A549 (cell line): ENCODE data around the gene ADAM12. TPM values are rescaled to one million over a fixed set of nuclear protein-coding genes. Genes with fewer than 3 reads are reported as not detected.
"Not testable (repeated sequence)": the region's sequence is repeated elsewhere in the genome, so short reads cannot be mapped to it uniquely, and the experiment has no call there.

Experiments used
- ATAC-seq, 2 experiments: fragments of 200-7000 bp in 1 of 2; fragments of >200 bp in 1 of 2; cut with Nextera tagmentation in 1 of 2; cut with Tn5 transposase in 1 of 2; 3 replicates each; pipeline versions ENCODE4 v1.8.0 to v1.9.1; 2018 to 2020; ENCODE audit warnings: mild to moderate bottlenecking in 1 of 2, moderate library complexity in 1 of 2
- CTCF ChIA-PET: fragments of 300-600 bp; sonication (Branson Sonifier 250); formaldehyde crosslinking; extraction: SDS; loops from one replicate; lab custom pipeline; 2021; ENCODE audit warnings: antibody characterized with exemption, inconsistent platforms; lab: Yijun Ruan, JAX
- POLR2A ChIA-PET: fragments of 350-600 bp; formaldehyde crosslinking; extraction: SDS; loops from one replicate; lab custom pipeline; 2021; ENCODE audit warnings: antibody characterized with exemption, inconsistent platforms; lab: Yijun Ruan, JAX
- DNase-seq, 2 experiments: peaks; one replicate each; pipeline versions ENCODE4 v3.0.0 to v3.0.0-alpha.2; 2011 to 2016; ENCODE audit warnings: low read depth in 1 of 2, low spot score in 1 of 2
- FAIRE-seq: peaks from 2 replicates; lab custom pipeline; 2011; peaks lifted over from hg19 to GRCh38; lab: Jason Lieb, UNC
- H3K27ac ChIP-seq, 2 experiments: fragments of >200 bp; sonication (Bioruptor Twin); formaldehyde crosslinking; 3 replicates each; pipeline ENCODE4 v1.5.1; 2016 to 2017
- H3K4me1 ChIP-seq: fragments of >200 bp; sonication (Bioruptor Twin); formaldehyde crosslinking; 3 replicates; pipeline ENCODE4 v1.6.1; 2016
- H3K4me2 ChIP-seq: fragments of >200 bp; sonication (Bioruptor Twin); formaldehyde crosslinking; 3 replicates; pipeline ENCODE4 v1.6.1; 2016
- H3K4me3 ChIP-seq: fragments of >200 bp; sonication (Bioruptor Twin); formaldehyde crosslinking; 3 replicates; pipeline ENCODE4 v1.5.1; 2016
- H3K9me3 ChIP-seq: fragments of >200 bp; sonication (Bioruptor Twin); formaldehyde crosslinking; 3 replicates; pipeline ENCODE4 v1.6.1; 2016
- BCL3 ChIP-seq: fragments of >200 bp; sonication (Bioruptor Twin); formaldehyde crosslinking; IDR thresholded peaks from 3 replicates; pipeline ENCODE4 v1.6.1; 2016
- CBX8 ChIP-seq: fragments of 200-600 bp; sonication (generic); IDR thresholded peaks from 2 replicates; pipeline ENCODE4 v1.6.1; 2016
- CHD4 ChIP-seq: fragments of 200-600 bp; sonication (generic); IDR thresholded peaks from 2 replicates; pipeline ENCODE4 v1.6.1; 2016; ENCODE audit warnings: antibody characterized with exemption, mild to moderate bottlenecking, borderline replicate concordance
- EHMT2 ChIP-seq: fragments of 200-600 bp; sonication (generic); IDR thresholded peaks from 2 replicates; pipeline ENCODE4 v1.6.1; 2016; ENCODE audit warnings: antibody characterized with exemption, low read depth, mild to moderate bottlenecking, moderate library complexity
- EP300 ChIP-seq, 2 experiments: fragments of >200 bp; sonication (Bioruptor Twin); formaldehyde crosslinking; IDR thresholded peaks; 2 replicates in 1 of 2; 3 replicates in 1 of 2; pipeline ENCODE4 v1.6.1; 2016 to 2017
- FOSB ChIP-seq: fragments of 250-450 bp; sonication (Bioruptor Pico); IDR thresholded peaks from 2 replicates; pipeline ENCODE4 v1.5.0; 2020; ENCODE audit warnings: mild to moderate bottlenecking, moderate library complexity
- FOXS1 ChIP-seq: fragments of 250-450 bp; sonication (Bioruptor Pico); IDR thresholded peaks from 2 replicates; pipeline ENCODE4 v1.5.0; 2020; ENCODE audit warnings: mild to moderate bottlenecking, moderate library complexity
- HEYL ChIP-seq: fragments of 250-450 bp; sonication (Bioruptor Pico); IDR thresholded peaks from 2 replicates; pipeline ENCODE4 v1.8.0; 2021; ENCODE audit warnings: mild to moderate bottlenecking, moderate library complexity
- JUN ChIP-seq, 2 experiments: fragments of >200 bp; sonication (Bioruptor Twin); formaldehyde crosslinking; IDR thresholded peaks; 2 replicates in 1 of 2; 3 replicates in 1 of 2; pipeline ENCODE4 v1.6.1; 2016 to 2017
- KDM1A ChIP-seq: fragments of 200-600 bp; sonication (generic); IDR thresholded peaks from 2 replicates; pipeline ENCODE4 v1.6.1; 2016; ENCODE audit warnings: low read depth, mild to moderate bottlenecking
- KDM5A ChIP-seq: fragments of 200-600 bp; sonication (generic); IDR thresholded peaks from 2 replicates; pipeline ENCODE4 v1.6.1; 2016; ENCODE audit warnings: antibody characterized with exemption, mild to moderate bottlenecking
- MAX ChIP-seq: IDR thresholded peaks from 2 replicates; pipeline ENCODE4 v1.6.1; 2012
- MAZ ChIP-seq: fragments of 150-350 bp; IDR thresholded peaks from 2 replicates; pipeline ENCODE4 v1.6.1; 2014; ENCODE audit warnings: antibody characterized with exemption, low read depth, low read length, borderline replicate concordance
- MYC ChIP-seq: IDR thresholded peaks from 2 replicates; pipeline ENCODE4 v1.6.1; 2012; ENCODE audit warnings: mild to moderate bottlenecking, inconsistent platforms, low read length, improper control_type of control experiment, borderline replicate concordance
- NPAS2 ChIP-seq: fragments of 250-450 bp; sonication (Bioruptor Pico); IDR thresholded peaks from 2 replicates; pipeline ENCODE4 v1.8.0; 2022; ENCODE audit warnings: mild to moderate bottlenecking, moderate library complexity, borderline replicate concordance
- NR3C1 ChIP-seq: fragments of >200 bp; sonication (Bioruptor Twin); formaldehyde crosslinking; IDR thresholded peaks from 3 replicates; pipeline ENCODE4 v1.6.1; 2017
- POLR2AphosphoS2 ChIP-seq: conservative IDR thresholded peaks from 2 replicates; pipeline ENCODE4 v1.6.1; 2012; ENCODE audit warnings: low read length, improper control_type of control experiment, inconsistent platforms
- RAD21 ChIP-seq, 2 experiments: fragments of >200 bp in 1 of 2; sonication (Bioruptor Twin) in 1 of 2; formaldehyde crosslinking in 1 of 2; IDR thresholded peaks in 1 of 2; conservative IDR thresholded peaks in 1 of 2; 2 replicates in 1 of 2; 3 replicates in 1 of 2; pipeline ENCODE4 v1.6.1; 2012 to 2018; ENCODE audit warnings: inconsistent platforms in 1 of 2
- RCOR1 ChIP-seq: fragments of 150-350 bp; IDR thresholded peaks from 2 replicates; pipeline ENCODE4 v1.6.1; 2014; ENCODE audit warnings: antibody characterized with exemption, low read length, low read depth
- RNF2 ChIP-seq: fragments of 200-600 bp; sonication (generic); IDR thresholded peaks from 2 replicates; pipeline ENCODE4 v1.6.1; 2016; ENCODE audit warnings: low read depth, mild to moderate bottlenecking, antibody characterized with exemption, moderate library complexity, borderline replicate concordance
- SREBF2 ChIP-seq: fragments of 450-650 bp; IDR thresholded peaks from 2 replicates; pipeline ENCODE4 v1.6.1; 2014; ENCODE audit warnings: mild to moderate bottlenecking, moderate library complexity
- TFCP2L1 ChIP-seq: fragments of 250-450 bp; sonication (Bioruptor Pico); IDR thresholded peaks from 2 replicates; pipeline ENCODE4 v1.5.0; 2021; ENCODE audit warnings: mild to moderate bottlenecking
- TP53 ChIP-seq: fragments of 250-450 bp; sonication (Bioruptor Pico); IDR thresholded peaks from 2 replicates; pipeline ENCODE4 v1.5.0; 2021; ENCODE audit warnings: mild to moderate bottlenecking, moderate library complexity
- ZC3H11A ChIP-seq: fragments of 450-650 bp; IDR thresholded peaks from 2 replicates; pipeline ENCODE4 v1.6.1; 2014; ENCODE audit warnings: antibody characterized with exemption, mild to moderate bottlenecking
- ZNF302 ChIP-seq: fragments of 250-450 bp; sonication (Bioruptor Pico); IDR thresholded peaks from 2 replicates; pipeline ENCODE4 v1.9.0; 2021; ENCODE audit warnings: inconsistent platforms, mild to moderate bottlenecking, moderate library complexity
- ZSCAN20 ChIP-seq: fragments of 250-450 bp; sonication (Bioruptor Pico); IDR thresholded peaks from 2 replicates; pipeline ENCODE4 v1.8.0; 2022; ENCODE audit warnings: mild to moderate bottlenecking, moderate library complexity
- WGBS: methylation state at CpG from one replicate; pipeline ENCODE4 v1.1.6; 2017; ENCODE audit errors: missing lambda C conversion rate; 5-methylcytosine and 5-hydroxymethylcytosine counted together
- polyA plus RNA-seq, 4 experiments: library from polyadenylated mRNA; depleted of rRNA in 3 of 4; stranded (reverse); fragments of >200 nt; fragmentation: RNase III in 1 of 4; extraction: RNeasy Plus Mini Kit Qiagen cat#74134 plus additional on column Dnase treatment in 1 of 4; gene quantifications; 2 replicates in 3 of 4; 3 replicates in 1 of 4; pipeline ENCODE4 v1.2.3, GENCODE V29; 2011 to 2017

ADAM12 gene
- polyA plus RNA-seq, 2 of the 4 experiments (the other 2 are of a cell fraction) = 1.6 to 4.8 TPM

DNA sequence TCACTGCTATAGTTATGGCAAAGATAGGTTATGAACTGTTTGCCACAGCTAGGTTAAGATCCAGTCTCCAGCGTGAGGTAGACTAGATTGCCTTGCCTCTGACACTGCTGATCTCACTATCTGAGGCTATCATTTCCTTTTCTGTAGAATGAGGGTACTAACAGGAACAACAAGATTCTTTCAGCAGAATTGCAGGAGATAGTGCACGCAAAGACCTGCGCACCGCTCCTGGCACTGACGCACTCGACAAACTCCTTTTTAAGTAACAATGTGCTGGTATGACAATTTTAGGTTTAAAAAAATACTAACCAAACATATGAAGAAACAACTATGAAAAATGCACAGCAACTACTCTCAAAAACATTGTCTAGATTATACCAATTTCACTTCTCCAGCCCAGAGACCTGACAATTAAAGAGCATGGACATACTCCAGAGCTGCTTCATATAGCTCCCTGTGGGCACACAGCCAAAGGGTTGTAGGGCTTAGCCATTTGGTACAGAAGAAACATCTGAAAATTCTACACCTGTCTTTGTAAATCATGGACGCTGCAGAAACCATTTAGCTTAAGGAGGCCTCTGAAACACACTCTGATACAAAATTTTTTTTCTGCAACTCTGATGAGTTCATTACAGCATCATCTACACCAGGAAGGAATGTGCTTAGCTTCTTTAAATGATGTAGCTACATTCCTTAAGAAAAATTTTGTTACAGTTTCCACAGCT lies 7.8 kb downstream of the ADAM12 start:
- Histone ChIP-seq H3K9me3 (peaks cover 30% of the 10 kb centered on the region), H3K4me2 (no peak overlapping the region), H3K4me3 (no peak overlapping the region), H3K4me1 (no peaks in the 10 kb centered on the region), H3K27ac (no peak overlapping the region)
- ATAC-seq (no peak), DNase-seq (no peak), FAIRE-seq (no peak)
- TF ChIP-seq ZC3H11A (no peak), TP53 (CRISPR knock-in tag) (no peak)
- POLR2A ChIA-PET = no interaction called here
- CTCF ChIA-PET = interaction anchor here (1.3 to 2.1 kb wide), 6 partner anchors 12 to 402 kb away, joined by 4 to 11 read pairs (median 4); no protein-coding TSS in a partner anchor
- 80% methylated on average over 7 of the region's 7 CpGs for WGBS

- DNase-seq = not testable (repeated sequence)
These were observed 9.1 kb downstream of the ADAM12 start for GRCh38 chr10:126379166-126379565.

GRCh38 chr10:126376956-126377355 lies 11.3 kb downstream of the ADAM12 start:
- ChIA-PET POLR2A (no interaction called here), CTCF (interaction anchor here (1.1 to 2.2 kb wide), 3 partner anchors 10 to 443 kb away, joined by 3 to 8 read pairs (median 7); no protein-coding TSS in a partner anchor)
- ATAC-seq (no peak), DNase-seq (no peak), FAIRE-seq (no peak)
- peaks cover 28% of the 10 kb centered on the region; the same call in 2 of the 3 replicates for H3K9me3 ChIP-seq
- WGBS = 18% methylated on average over 2 of the region's 2 CpGs
- TF ChIP-seq ZSCAN20 (CRISPR knock-in tag) (no peak), FOSB (CRISPR knock-in tag) (no peak), POLR2AphosphoS2 (no peak), NR3C1 (no peak), RCOR1 (no peak), RNF2 (no peak), ZNF302 (CRISPR knock-in tag) (no peak), SREBF2 (no peak), KDM1A (no peak), FOXS1 (CRISPR knock-in tag) (no peak), HEYL (CRISPR knock-in tag) (no peak), EP300 (IDR thresholded peaks at IDR 0.05) (no peak), NPAS2 (CRISPR knock-in tag) (no peak), MYC (no peak), CHD4 (no peak), CBX8 (no peak), TP53 (CRISPR knock-in tag) (no peak), EHMT2 (no peak), MAZ (no peak)
- no peaks in the 10 kb centered on the region for H3K4me1 ChIP-seq
- H3K4me2 ChIP-seq = no peak overlapping the region
- no peak overlapping the region for H3K4me3 ChIP-seq
- no peak overlapping the region for H3K27ac ChIP-seq

More at GRCh38 chr10:126379166-126379565, 9.1 kb downstream of the ADAM12 start:
- POLR2A ChIA-PET, H3K4me2 ChIP-seq, H3K27ac ChIP-seq, H3K4me3 ChIP-seq, H3K4me1 ChIP-seq, FAIRE-seq, ATAC-seq: not testable (repeated sequence)
- CTCF ChIA-PET = interaction anchor here (1.4 to 1.8 kb wide), 3 partner anchors 125 to 400 kb away, joined by 4 to 5 read pairs (median 4); no protein-coding TSS in a partner anchor
- 27% methylated on average over 3 of the region's 3 CpGs for WGBS
- peaks cover 41% of the 10 kb centered on the region for H3K9me3 ChIP-seq

DNA sequence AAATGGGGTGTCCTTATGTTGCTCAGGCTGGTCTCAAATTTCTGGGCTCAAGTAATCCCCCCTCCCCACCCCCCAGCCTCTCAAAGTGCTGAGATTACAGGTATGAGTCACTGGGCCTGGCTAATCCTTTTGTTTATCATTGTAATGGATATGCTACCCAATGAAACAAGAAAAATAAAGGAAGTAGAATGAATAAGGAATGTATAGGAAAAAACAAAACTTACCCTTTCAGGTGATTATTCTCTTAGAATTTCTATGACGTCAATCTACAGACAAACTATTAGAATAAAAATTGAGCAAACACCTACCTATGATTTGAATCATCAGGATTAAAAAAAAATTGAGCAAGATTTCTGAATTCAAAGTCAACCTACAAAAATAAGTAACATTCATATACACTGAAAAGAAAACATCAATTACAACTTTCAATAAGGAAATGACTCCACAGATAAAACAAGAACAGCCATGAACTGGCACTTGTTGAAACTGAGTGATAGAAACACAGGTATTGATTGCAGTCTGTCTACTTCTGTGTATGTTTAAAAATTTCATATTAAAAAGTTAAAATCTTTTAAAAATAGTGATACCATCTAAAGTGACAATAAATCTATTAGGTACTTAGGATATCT lies 12.2 kb downstream of the ADAM12 start:
- 41% methylated on average over 1 of the region's 1 CpG for WGBS
- DNase-seq (no peak), FAIRE-seq (no peak), ATAC-seq (no peak)
- CTCF ChIA-PET = interaction anchor here (1.0 kb wide), 1 partner anchor 11 kb away, joined by 4 read pairs; no protein-coding TSS in a partner anchor
- Histone ChIP-seq H3K27ac (no peak overlapping the region), H3K9me3 (peaks cover 28% of the 10 kb centered on the region; the same call in 2 of the 3 replicates), H3K4me1 (no peaks in the 10 kb centered on the region), H3K4me2 (no peak overlapping the region), H3K4me3 (no peak overlapping the region)
- TF ChIP-seq KDM5A (no peak), BCL3 (no peak), NPAS2 (CRISPR knock-in tag) (no peak), JUN (IDR thresholded peaks at IDR 0.05) (no peak), HEYL (CRISPR knock-in tag) (no peak), ZNF302 (CRISPR knock-in tag) (no peak), RAD21 (conservative IDR thresholded peaks at IDR 0.05 in 1 of 2, IDR thresholded peaks at IDR 0.05 in 1 of 2) (no peak), MAX (no peak), CBX8 (no peak), TFCP2L1 (CRISPR knock-in tag) (no peak), EHMT2 (no peak)
- POLR2A ChIA-PET = no interaction called here
